ENCODE results near the gene RNF34. TPM values are rescaled to one million over a fixed set of nuclear protein-coding genes. Genes with fewer than 3 reads are reported as not detected.

Gene RNF34
- total and polyA plus RNA-seq, 2 of the 8 experiments (the other 6 are each of a cell fraction or from before 2014, with no cell fraction given), result 37.9 to 57.6 TPM

DNA sequence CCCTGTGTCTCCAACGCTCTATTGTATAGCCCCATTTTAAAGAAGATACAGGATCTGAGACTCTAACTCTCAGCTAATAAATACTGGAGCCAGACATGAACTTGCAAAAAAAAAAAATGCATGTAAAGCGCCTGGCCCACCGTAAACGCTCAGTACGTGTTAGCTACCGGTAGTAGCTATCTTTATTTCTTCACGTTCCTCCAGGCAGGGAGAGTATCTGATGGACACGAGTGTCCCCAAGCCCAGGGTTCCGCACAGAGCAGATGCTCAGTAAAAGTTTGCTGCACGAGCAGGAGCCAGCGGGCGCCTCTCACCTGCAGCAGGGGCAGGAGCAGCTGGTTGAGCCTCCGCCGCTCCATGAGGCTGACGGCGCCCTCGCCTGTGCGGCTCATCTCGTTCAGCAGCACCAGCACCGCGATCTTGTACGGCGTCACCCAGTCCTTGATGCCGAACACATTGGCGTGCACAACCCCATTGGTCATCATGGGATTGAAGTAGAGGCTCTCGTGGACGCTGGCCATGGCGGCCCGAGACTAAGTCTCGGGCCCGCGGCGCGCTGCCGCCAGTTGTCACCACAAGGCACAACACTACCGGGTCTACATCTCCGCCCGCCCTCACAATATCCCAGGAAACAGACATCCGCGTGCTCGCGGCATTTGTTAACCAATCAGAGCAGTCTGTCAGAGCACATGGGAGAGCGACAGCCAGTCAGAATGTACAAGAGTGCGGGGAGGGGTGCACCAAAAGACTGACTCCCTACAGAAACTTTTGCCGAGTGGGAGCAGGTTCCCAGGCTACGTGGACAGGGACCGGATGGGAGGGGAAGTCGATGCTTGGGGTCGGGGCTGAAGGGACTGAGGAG, 47.9 kb upstream of the RNF34 start, which contains the start of gene ANAPC5:
Gene ANAPC5, minus strand, starts transcription at position 592 of the 862 bp plus-strand sequence. Its CDS starts 71 bp downstream, at position 521.
- Histone ChIP-seq H2BK20ac (ENCODE audit: low read length) (no peak within 1 kb of the TSS), H3K27me3 (replicated peaks in 1 of 4; ENCODE audit: control insufficient read depth in 3 of 4, extremely low read depth in 1 of 4, insufficient read depth in 3 of 4, low read length in 3 of 4) (no peaks in the 10 kb centered on the region), H3K4me3 (ENCODE audit: extremely low read depth in 1 of 4, insufficient read depth in 2 of 4, low read depth in 3 of 4, low read length in 4 of 4) (peak within 1 kb of the TSS; percentile 94 to 97 (median 96)), H3K18ac (ENCODE audit: extremely low read depth, low read length) (peak within 1 kb of the TSS; percentile 81; the same call in 1 of the 2 replicates), H4K8ac (ENCODE audit: extremely low read depth, insufficient read depth, low read length) (peak within 1 kb of the TSS; percentile 94; the same call in 1 of the 2 replicates), H3K23ac (ENCODE audit: insufficient read length) (no peak within 1 kb of the TSS), H3K23me2 (ENCODE audit: low read depth, low read length) (peaks cover 2% of the 10 kb centered on the region; the same call in 1 of the 2 replicates), H3K79me1 (ENCODE audit: low read depth, low read length) (peaks cover 3% of the 10 kb centered on the region), H3K27ac (ENCODE audit: low read depth, low read length) (peak within 1 kb of the TSS; percentile 72), H3K9ac (replicated peaks in 1 of 4; ENCODE audit: extremely low read depth in 1 of 4, low read depth in 3 of 4, low read length in 3 of 4) (peak within 1 kb of the TSS; percentile 88 to 95 (median 91)), H3K4me2 (ENCODE audit: insufficient read depth in 1 of 2, low read depth in 2 of 2, low read length in 2 of 2) (peak within 1 kb of the TSS; percentile 72 to 86), H4K5ac (ENCODE audit: insufficient read length, low read depth, low read length) (peak within 1 kb of the TSS; percentile 96), H2AK5ac (ENCODE audit: low read depth, low read length) (peak within 1 kb of the TSS; percentile 54; the same call in 1 of the 2 replicates), H2BK12ac (ENCODE audit: low read depth, low read length) (peak within 1 kb of the TSS; percentile 78; the same call in 1 of the 2 replicates), H3K14ac (ENCODE audit: insufficient read length) (no peak within 1 kb of the TSS), H3K56ac (replicated peaks; ENCODE audit: insufficient read length, low read depth, low read length) (peak within 1 kb of the TSS; percentile 49), H4K91ac (replicated peaks; ENCODE audit: insufficient read length, low read length) (peak within 1 kb of the TSS; percentile 67), H4K20me1 (replicated peaks in 1 of 2; ENCODE audit: control insufficient read depth in 1 of 2, insufficient read depth in 2 of 2, low read length in 2 of 2) (no peaks in the 10 kb centered on the region), H3K36me3 (ENCODE audit: control insufficient read depth in 2 of 4, insufficient read depth in 4 of 4, low read length in 3 of 4) (peaks cover 0 to 5% (median 0%) of the 10 kb centered on the region in 4 experiments; a peak in 1 of 8 replicates), H3K4ac (replicated peaks; ENCODE audit: insufficient read length, low read depth, low read length) (peak within 1 kb of the TSS; percentile 13), H2BK5ac (ENCODE audit: low read depth, low read length) (peak within 1 kb of the TSS; percentile 94), H3K79me2 (ENCODE audit: control insufficient read depth in 1 of 2, insufficient read depth in 2 of 2, low read length in 2 of 2) (peaks cover 0 to 39% of the 10 kb centered on the region in 2 experiments; a peak in 3 of 4 replicates), H3K4me1 (replicated peaks in 1 of 4; ENCODE audit: control insufficient read depth in 3 of 4, insufficient read depth in 4 of 4, low read length in 3 of 4) (0 out of 7 replicates have a peak, but pooled peaks cover 0 to 2% (median 0%) of the 10 kb centered on the region in 4 experiments), H2BK15ac (ENCODE audit: low read length) (no peak within 1 kb of the TSS), H3K9me3 (ENCODE audit: insufficient read depth in 2 of 2, low read depth in 1 of 2, low read length in 1 of 2) (no peaks in the 10 kb centered on the region), H2BK120ac (replicated peaks; ENCODE audit: low read depth, low read length) (no peak within 1 kb of the TSS), H2AFZ (ENCODE audit: low read length) (peak within 1 kb of the TSS; percentile 89)
- peak; percentile 42 for FAIRE-seq
- peak; percentile 86 for DNase-seq (ENCODE audit: low read depth in 1 of 2, low spot score in 2 of 2)
- 1% methylated on average over 48 of the region's 49 CpGs; no CpG with 5 or more reads in 1 of the 2 experiments for WGBS, 2 experiments (ENCODE audit: extremely low coverage in 1 of 2, insufficient coverage in 1 of 2, insufficient read length in 1 of 2, insufficient replicate concordance in 2 of 2, low coverage in 1 of 2, low lambda C conversion rate in 2 of 2, missing lambda C conversion rate in 1 of 2)
- ChIA-PET CTCF (ENCODE audit: partially characterized antibody) (interaction anchor here (0.7 to 2.3 kb wide), 6 partner anchors 17 to 590 kb away, joined by 3 to 11 read pairs (median 4); no protein-coding TSS in a partner anchor), POLR2A (ENCODE audit: partially characterized antibody) (interaction anchor here (0.6 to 2.8 kb wide), 19 partner anchors 10 to 1162 kb away, joined by 3 to 13 read pairs (median 4); partner anchors contain the start of gene RNF34)
- TF ChIP-seq, protein P1, sequence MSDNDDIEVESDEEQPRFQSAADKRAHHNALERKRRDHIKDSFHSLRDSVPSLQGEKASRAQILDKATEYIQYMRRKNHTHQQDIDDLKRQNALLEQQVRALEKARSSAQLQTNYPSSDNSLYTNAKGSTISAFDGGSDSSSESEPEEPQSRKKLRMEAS (IDR thresholded peaks at IDR 0.05), result peak; percentile 72
- TF ChIP-seq SIN3A (conservative IDR thresholded peaks at IDR 0.05 in 1 of 2, IDR thresholded peaks at IDR 0.05 in 1 of 2; ENCODE audit: low read depth in 1 of 2, low read length in 2 of 2), result peak in 1 of 2 experiments; percentile 89; a peak in 2 of 4 replicates
- TF ChIP-seq BRCA1 (IDR thresholded peaks at IDR 0.05; ENCODE audit: low read depth, low read length), result 0 out of 2 replicates have a peak, but pooled peaks have one; percentile 13
- TF ChIP-seq HDAC2 (IDR thresholded peaks at IDR 0.05; ENCODE audit: borderline replicate concordance in 1 of 2, low read depth in 2 of 2, low read length in 2 of 2), result peak; percentile 80 to 92; a peak in 2 of 4 replicates
- TF ChIP-seq RXRA (IDR thresholded peaks at IDR 0.05; ENCODE audit: insufficient read depth, low read depth, low read length), result no peak
- TF ChIP-seq CREB1 (IDR thresholded peaks at IDR 0.05), result peak; percentile 86
- TF ChIP-seq SP1 (IDR thresholded peaks at IDR 0.05; ENCODE audit: low read depth, low read length), result peak; percentile 93
- TF ChIP-seq TBP (IDR thresholded peaks at IDR 0.05; ENCODE audit: low read depth, low read length), result peak; percentile 90
- peak; percentile 58 for TF ChIP-seq KDM4A (IDR thresholded peaks at IDR 0.05; ENCODE audit: low read depth, low read length, severe bottlenecking)
